Astrocyte of the cerebellum (primary cell): ENCODE results near the gene FGG.

ENCODE experiments used
- DNase-seq: peaks from one replicate; pipeline ENCODE4 v3.0.0-alpha.2; 2011; ENCODE audit warnings: low read depth
- H3K4me3 ChIP-seq: 2 replicates; pipeline ENCODE4 v1.5.1; 2011; ENCODE audit warnings: mild to moderate bottlenecking, low read depth, low read length, moderate library complexity
- in situ Hi-C: cut with HindIII; loops from 2 replicates; pipeline ENCODE4 v1.10.0; 2017; ENCODE audit warnings: low sequenced_read_pairs
- TF ChIP-seq, protein P1 (sequence below): IDR thresholded peaks from 2 replicates; pipeline ENCODE4 v1.5.1; 2012; ENCODE audit warnings: low read length, low read depth, moderate library complexity, mild to moderate bottlenecking; ENCODE audit errors: missing control alignments

The FGG gene

DNA sequence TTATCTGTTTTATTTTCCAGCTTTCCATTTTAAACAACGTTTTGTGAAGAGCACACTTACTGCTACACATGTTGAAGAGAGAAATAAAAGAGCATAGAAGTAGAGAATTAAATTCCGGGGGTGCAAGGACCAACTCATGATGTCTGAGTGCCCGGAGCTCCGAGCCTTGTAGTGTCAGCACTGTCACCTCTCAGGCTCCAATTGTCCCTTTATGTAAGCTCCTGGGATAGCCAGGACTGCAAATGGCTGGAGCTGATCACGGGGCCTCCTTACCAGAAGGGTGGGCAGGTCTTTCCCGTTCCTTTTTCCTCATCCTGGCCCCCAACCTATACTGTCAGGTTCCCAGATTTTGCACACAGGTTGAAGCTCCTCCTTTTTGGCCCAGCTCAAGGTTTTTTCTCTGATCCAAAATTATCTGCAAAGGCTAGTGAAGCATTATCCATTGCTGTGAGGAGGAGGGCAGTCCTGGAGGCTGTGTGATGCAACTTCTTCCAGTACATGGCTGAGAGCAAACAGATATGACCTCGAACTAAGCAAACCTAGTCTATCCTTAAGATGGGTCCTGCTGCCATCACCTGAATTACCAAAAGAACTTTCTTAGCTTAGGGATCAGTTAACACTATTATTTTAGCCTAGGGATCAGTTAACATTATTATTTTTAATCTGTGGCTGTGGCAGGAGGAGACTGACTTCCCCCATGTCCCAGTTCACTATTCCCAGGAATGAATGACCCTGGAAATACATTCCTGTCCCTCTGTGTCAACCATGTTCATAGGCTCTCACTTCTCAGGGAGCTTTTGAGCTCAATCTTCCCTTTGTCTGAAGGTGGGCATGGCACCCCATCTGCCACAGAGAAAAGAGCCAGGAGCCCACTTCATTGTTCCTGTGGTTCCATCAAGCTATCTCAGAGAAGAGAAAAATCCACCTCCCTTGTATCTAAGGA, at the start of gene FGG:
FGG (minus strand) TSS at position 185 of the 943 bp plus-strand sequence; CDS start at position 138, 47 bp downstream.
- TF ChIP-seq, protein P1, sequence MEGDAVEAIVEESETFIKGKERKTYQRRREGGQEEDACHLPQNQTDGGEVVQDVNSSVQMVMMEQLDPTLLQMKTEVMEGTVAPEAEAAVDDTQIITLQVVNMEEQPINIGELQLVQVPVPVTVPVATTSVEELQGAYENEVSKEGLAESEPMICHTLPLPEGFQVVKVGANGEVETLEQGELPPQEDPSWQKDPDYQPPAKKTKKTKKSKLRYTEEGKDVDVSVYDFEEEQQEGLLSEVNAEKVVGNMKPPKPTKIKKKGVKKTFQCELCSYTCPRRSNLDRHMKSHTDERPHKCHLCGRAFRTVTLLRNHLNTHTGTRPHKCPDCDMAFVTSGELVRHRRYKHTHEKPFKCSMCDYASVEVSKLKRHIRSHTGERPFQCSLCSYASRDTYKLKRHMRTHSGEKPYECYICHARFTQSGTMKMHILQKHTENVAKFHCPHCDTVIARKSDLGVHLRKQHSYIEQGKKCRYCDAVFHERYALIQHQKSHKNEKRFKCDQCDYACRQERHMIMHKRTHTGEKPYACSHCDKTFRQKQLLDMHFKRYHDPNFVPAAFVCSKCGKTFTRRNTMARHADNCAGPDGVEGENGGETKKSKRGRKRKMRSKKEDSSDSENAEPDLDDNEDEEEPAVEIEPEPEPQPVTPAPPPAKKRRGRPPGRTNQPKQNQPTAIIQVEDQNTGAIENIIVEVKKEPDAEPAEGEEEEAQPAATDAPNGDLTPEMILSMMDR, result no peak
- H3K4me3 ChIP-seq, result no peak within 1 kb of the TSS
- in situ Hi-C loops, result no loop called here
- no peak for DNase-seq

DNA sequence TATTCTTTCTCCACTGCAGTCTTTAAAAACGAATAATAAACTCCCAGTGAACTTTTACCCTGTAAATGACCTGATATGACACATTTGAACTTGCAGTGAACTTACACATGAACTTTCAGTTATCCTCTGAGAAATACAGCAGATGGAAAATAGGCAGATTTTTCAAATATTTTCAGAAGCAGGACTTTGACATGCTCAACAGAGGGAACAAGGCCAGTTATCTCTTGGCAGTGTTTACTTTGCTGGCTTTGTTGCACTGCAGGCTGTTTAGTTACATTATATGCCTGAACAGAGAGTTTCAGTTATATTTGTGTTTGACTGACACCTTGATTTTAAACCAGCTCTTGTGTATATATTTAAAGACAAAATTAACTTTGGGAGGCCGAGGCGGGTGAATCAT, 47.6 kb upstream of the FGG start:
- peak; percentile 19 for DNase-seq
- TF ChIP-seq, protein P1, result no peak
- no peak overlapping the region for H3K4me3 ChIP-seq
- in situ Hi-C loops, result no loop called here

DNA sequence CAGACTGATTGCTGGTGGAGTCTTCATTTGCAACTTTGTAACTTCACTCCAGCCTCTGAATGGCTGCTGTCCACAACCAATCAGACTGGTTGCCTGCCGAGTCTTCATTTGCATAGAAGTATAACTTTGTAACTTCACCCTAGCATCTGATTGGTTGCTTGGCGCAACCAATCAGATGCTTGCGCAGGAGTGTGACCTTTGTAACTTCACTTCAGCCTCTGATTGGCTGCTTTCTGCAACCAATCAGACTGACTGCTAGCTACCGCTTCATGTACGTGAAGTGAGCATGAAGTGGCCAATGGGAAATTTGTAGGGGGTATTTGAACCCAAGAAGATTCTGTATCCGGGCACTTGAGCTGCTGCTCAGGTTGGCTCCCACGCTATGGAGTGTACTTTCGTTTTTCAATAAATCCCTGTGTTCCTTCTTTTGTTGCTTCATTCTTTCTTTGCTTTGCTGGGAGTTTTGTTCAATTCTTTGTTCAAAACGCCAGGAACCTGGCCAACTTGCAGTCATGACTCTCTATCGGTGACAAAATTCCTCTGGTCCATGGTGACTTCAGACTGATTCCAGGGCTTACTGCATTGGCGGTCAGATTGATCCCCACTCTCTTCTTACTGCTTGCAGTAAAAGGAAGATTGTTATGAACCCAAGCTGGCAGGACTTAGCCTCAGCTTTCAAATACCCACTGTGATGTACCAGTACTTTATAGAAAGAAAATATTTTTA, 46.4 kb upstream of the FGG start:
- H3K4me3 ChIP-seq, result peak overlapping the region; percentile 24
- TF ChIP-seq, protein P1, result no peak
- no peak for DNase-seq
- in situ Hi-C loops, result no loop called here

DNA sequence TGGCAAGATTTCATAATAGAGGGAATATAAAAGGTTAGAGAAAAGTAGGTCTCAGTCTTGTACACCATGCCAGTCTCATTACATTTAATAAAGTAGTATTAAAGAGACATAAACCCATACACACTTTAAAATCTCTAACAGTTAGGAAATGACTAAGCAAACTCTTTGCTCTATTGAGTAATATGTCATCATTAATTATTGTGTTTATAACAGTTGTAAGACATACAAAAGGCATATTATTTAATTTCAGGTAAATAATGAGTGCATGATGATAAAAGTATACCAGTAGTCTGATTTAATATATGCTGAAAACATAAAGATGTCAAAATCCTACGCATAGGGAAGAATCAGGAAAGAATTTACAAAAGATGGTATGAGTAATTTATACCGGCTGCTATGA, 31.0 kb upstream of the FGG start:
- in situ Hi-C loops, result no loop called here
- no peak overlapping the region for H3K4me3 ChIP-seq
- TF ChIP-seq, protein P1, result no peak
- no peak for DNase-seq

DNA sequence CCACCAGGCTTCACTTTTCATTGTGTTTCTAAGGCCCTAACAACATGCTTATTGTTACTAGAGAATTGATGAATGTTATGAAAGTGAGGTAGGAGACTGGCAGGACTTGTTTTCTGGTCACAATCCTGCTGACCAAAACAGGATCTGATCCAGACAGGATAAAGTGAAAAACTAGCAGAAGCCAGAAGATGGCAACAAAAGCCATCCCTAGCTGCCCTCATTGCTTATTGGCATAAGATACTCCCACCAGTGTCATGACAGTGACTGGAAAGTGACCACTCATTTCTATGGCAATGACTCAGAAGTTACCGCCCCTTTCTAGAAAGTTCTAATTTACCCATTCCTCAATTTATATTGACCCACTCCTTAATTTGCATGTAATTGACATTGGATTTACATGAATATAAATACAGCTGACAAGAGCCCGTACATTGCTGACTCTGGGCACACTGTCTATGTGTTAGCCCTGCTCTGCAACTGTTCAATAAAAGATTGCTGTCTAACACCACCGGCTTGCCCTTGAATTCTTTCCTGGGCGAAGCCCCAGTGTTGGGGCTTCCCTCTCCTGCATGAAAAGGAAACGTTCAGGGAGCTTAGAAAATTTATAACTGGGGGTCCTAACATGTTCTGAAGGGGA, 30.0 kb upstream of the FGG start:
- no peak overlapping the region for H3K4me3 ChIP-seq
- no peak for DNase-seq
- TF ChIP-seq, protein P1, result no peak
- in situ Hi-C loops, result no loop called here

DNA sequence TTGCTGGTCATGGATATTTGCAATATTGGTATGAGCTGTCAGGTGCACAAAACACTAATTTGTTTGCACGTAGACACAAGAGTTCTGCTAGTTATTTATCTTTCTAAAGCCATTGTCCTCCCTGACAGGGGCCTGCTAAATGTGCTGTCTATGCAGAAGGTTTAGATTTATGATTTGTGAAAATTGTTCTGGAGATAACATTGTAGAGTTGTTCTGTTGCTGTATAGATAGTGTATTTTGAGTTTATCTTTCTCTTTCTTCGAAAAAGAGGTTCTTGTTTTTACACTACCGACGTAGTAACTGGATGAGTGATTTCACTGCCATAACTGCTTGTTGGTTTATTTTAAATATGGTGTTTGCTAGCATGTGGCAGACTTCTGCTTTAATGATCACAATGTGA, 28.5 kb upstream of the FGG start:
- no peak overlapping the region for H3K4me3 ChIP-seq
- no peak for DNase-seq
- in situ Hi-C loops, result no loop called here
- TF ChIP-seq, protein P1, result no peak
